Measurements from ENCODE around the gene TAF11L3.
"Not testable (repeated sequence)": the region's sequence is repeated elsewhere in the genome, so short reads cannot be mapped to it uniquely, and the experiment has no call there.

TAF11L3 gene

GRCh38 chr5:17482790-17483189 lies 35.4 kb upstream of the TAF11L3 start:
- TF ChIP-seq FOXP2 (optimal IDR thresholded peaks at IDR 0.05; ENCODE audit: borderline replicate concordance, extremely low read depth, extremely low read length, insufficient read depth), result no peak
- TF ChIP-seq REST (IDR thresholded peaks at IDR 0.05; ENCODE audit: insufficient read depth in 1 of 2, low read depth in 2 of 2, low read length in 2 of 2), result no peak
- TF ChIP-seq SIN3A (IDR thresholded peaks at IDR 0.05; ENCODE audit: borderline replicate concordance, insufficient read depth, low read length), result no peak
- no peak for TF ChIP-seq TAF1 (IDR thresholded peaks at IDR 0.05; ENCODE audit: borderline replicate concordance, insufficient read depth, low read length)

DNA sequence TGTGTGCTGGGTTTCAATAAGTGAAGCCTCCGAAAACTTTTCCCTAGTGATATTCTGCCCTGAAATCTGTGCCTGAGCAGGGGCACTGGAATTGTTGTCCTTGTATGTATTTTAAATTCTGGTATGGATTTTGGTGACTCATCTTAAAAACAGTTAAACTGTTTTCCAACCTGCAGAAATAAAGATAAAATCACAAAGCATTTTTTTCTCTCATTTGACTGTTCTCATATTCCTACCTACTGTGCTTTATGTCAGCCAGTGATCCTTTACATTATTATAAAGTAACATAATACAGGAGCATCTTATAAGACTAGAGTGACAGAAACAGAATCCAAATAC lies 31.0 kb upstream of the TAF11L3 start:
- TF ChIP-seq FOXP2 (optimal IDR thresholded peaks at IDR 0.05; ENCODE audit: borderline replicate concordance, extremely low read depth, extremely low read length, insufficient read depth) (no peak), REST (IDR thresholded peaks at IDR 0.05; ENCODE audit: insufficient read depth in 1 of 2, low read depth in 2 of 2, low read length in 2 of 2) (no peak), POLR2AphosphoS5 (IDR thresholded peaks at IDR 0.05; ENCODE audit: low read depth, low read length) (no peak), TAF1 (IDR thresholded peaks at IDR 0.05; ENCODE audit: borderline replicate concordance, insufficient read depth, low read length) (no peak), SIN3A (IDR thresholded peaks at IDR 0.05; ENCODE audit: borderline replicate concordance, insufficient read depth, low read length) (no peak)

DNA sequence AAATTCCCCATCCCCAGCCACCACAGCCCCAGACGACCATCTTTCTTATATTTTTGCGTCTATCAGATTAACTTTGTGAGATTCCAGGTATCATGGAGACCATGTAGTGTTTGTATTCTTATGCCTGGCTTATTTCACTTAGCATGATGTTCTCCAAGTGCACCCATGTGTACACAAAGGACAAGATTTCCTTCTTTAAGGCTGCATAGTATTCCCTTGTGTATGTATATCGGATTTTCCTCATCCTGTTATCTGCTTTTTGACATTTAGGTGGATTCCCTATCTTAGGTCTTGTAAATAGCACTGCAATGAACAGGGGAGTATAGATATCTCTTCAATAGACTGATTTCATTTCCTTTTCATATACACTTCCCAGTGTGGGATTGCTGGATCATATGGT lies 25.4 kb upstream of the TAF11L3 start:
- no peak for TF ChIP-seq SIN3A (IDR thresholded peaks at IDR 0.05; ENCODE audit: borderline replicate concordance, insufficient read depth, low read length)
- no peak for TF ChIP-seq TAF1 (IDR thresholded peaks at IDR 0.05; ENCODE audit: borderline replicate concordance, insufficient read depth, low read length)
- no peak for TF ChIP-seq POLR2AphosphoS5 (IDR thresholded peaks at IDR 0.05; ENCODE audit: low read depth, low read length)
- no peak for TF ChIP-seq REST (IDR thresholded peaks at IDR 0.05; ENCODE audit: insufficient read depth in 1 of 2, low read depth in 2 of 2, low read length in 2 of 2)
- TF ChIP-seq FOXP2 (optimal IDR thresholded peaks at IDR 0.05; ENCODE audit: borderline replicate concordance, extremely low read depth, extremely low read length, insufficient read depth), result no peak

DNA sequence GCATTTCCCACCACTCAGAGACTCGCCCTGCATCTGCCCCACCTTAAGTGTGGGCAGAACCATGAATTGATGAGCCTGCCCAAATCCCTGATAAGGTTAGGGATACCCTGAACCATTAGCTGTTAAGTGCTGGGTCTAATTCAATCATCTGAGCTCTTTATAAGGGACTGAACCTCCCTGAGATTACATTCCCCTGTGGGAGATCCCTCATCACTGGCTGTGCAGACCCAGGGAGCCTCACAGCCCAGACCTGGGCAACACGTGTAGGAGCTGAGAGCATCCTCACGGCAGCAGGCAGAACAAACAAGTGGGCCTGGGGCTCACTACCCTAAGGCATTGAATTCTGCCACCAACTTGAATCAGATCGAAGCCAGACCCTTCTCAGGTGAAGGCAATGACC lies 20.7 kb upstream of the TAF11L3 start:
- TF ChIP-seq POLR2AphosphoS5 (IDR thresholded peaks at IDR 0.05; ENCODE audit: low read depth, low read length) (no peak), FOXP2 (optimal IDR thresholded peaks at IDR 0.05; ENCODE audit: borderline replicate concordance, extremely low read depth, extremely low read length, insufficient read depth) (no peak), TAF1 (IDR thresholded peaks at IDR 0.05; ENCODE audit: borderline replicate concordance, insufficient read depth, low read length) (no peak), SIN3A (IDR thresholded peaks at IDR 0.05; ENCODE audit: borderline replicate concordance, insufficient read depth, low read length) (no peak), REST (IDR thresholded peaks at IDR 0.05; ENCODE audit: insufficient read depth in 1 of 2, low read depth in 2 of 2, low read length in 2 of 2) (no peak)

GRCh38 chr5:17497931-17498330 lies 20.2 kb upstream of the TAF11L3 start, which contains the start of gene TAF11L2:
Gene TAF11L2, plus strand, starts transcription at chr5:17498231.
- not testable (repeated sequence) for TF ChIP-seq REST (IDR thresholded peaks at IDR 0.05; ENCODE audit: insufficient read depth in 1 of 2, low read depth in 2 of 2, low read length in 2 of 2); SIN3A (IDR thresholded peaks at IDR 0.05; ENCODE audit: borderline replicate concordance, insufficient read depth, low read length); POLR2AphosphoS5 (IDR thresholded peaks at IDR 0.05; ENCODE audit: low read depth, low read length)
